ENCODE data around the gene SMAD1. TPM values are rescaled to one million over a fixed set of nuclear protein-coding genes. Genes with fewer than 3 reads are reported as not detected.
A peak's percentile ranks its signal among the peaks of the same experiment; 100 is the strongest.
"Not testable (repeated sequence)": the region's sequence is repeated elsewhere in the genome, so short reads cannot be mapped to it uniquely, and the experiment has no call there.

Gene SMAD1
- total RNA-seq, 1 experiment from 2014 or later, result 13.4 TPM

- DNase-seq (ENCODE audit: low spot score), result peak; percentile 48
These were observed 76.1 kb downstream of the SMAD1 start for GRCh38 chr4:145557720-145558119.

- DNase-seq (ENCODE audit: low spot score), result no peak
These were observed 81.8 kb downstream of the SMAD1 start for GRCh38 chr4:145563293-145563985.

GRCh38 chr4:145564540-145564939, 82.9 kb downstream of the SMAD1 start:
- no peak for DNase-seq (ENCODE audit: low spot score)

- no peak for DNase-seq (ENCODE audit: low spot score)
These were observed 83.7 kb downstream of the SMAD1 start for GRCh38 chr4:145565328-145565727.

GRCh38 chr4:145566086-145566708, 84.5 kb downstream of the SMAD1 start:
- no peak for DNase-seq (ENCODE audit: low spot score)

- no peak for DNase-seq (ENCODE audit: low spot score)
These were observed 85.1 kb downstream of the SMAD1 start for GRCh38 chr4:145566768-145567167.

- DNase-seq (ENCODE audit: low spot score), result no peak
These were observed 85.9 kb downstream of the SMAD1 start for GRCh38 chr4:145567516-145567915.

GRCh38 chr4:145574546-145574945, 92.9 kb downstream of the SMAD1 start:
- not testable (repeated sequence) for DNase-seq (ENCODE audit: low spot score)

GRCh38 chr4:145580906-145581305, 99.3 kb downstream of the SMAD1 start:
- no peak for DNase-seq (ENCODE audit: low spot score)

GRCh38 chr4:145583191-145584055, 101.8 kb downstream of the SMAD1 start:
- no peak for DNase-seq (ENCODE audit: low spot score)

- DNase-seq (ENCODE audit: low spot score), result no peak
These were observed 105.6 kb downstream of the SMAD1 start for GRCh38 chr4:145587088-145587754.

GRCh38 chr4:145589381-145589780, 107.7 kb downstream of the SMAD1 start:
- not testable (repeated sequence) for DNase-seq (ENCODE audit: low spot score)

- DNase-seq (ENCODE audit: low spot score), result no peak
These were observed 108.5 kb downstream of the SMAD1 start for GRCh38 chr4:145589916-145590702.

GRCh38 chr4:145602129-145602760, 120.6 kb downstream of the SMAD1 start:
- no peak for DNase-seq (ENCODE audit: low spot score)

GRCh38 chr4:145605941-145606340, 124.3 kb downstream of the SMAD1 start:
- DNase-seq (ENCODE audit: low spot score), result no peak

Other genes with a start within 250 kb of the SMAD1 start
- 3.4 and 4.6 TPM in 2 replicates for gene MMAA, start 137.5 kb downstream of the SMAD1 start, total RNA-seq (2014; rRNA removed; shearing (Covaris generic))
- gene C4orf51, start 198.3 kb downstream of the SMAD1 start, total RNA-seq (2014; rRNA removed; shearing (Covaris generic)), result not detected in 2 replicates